ENCODE data around the gene BIRC2.
"Not testable (repeated sequence)": the region's sequence is repeated elsewhere in the genome, so short reads cannot be mapped to it uniquely, and the experiment has no call there.

Gene BIRC2

DNA sequence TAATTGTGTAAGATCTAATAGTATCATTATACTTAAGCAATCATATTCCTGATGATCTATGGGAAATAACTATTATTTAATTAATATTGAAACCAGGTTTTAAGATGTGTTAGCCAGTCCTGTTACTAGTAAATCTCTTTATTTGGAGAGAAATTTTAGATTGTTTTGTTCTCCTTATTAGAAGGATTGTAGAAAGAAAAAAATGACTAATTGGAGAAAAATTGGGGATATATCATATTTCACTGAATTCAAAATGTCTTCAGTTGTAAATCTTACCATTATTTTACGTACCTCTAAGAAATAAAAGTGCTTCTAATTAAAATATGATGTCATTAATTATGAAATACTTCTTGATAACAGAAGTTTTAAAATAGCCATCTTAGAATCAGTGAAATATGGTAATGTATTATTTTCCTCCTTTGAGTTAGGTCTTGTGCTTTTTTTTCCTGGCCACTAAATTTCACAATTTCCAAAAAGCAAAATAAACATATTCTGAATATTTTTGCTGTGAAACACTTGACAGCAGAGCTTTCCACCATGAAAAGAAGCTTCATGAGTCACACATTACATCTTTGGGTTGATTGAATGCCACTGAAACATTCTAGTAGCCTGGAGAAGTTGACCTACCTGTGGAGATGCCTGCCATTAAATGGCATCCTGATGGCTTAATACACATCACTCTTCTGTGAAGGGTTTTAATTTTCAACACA lies 23.3 kb upstream of the BIRC2 start:
- DNase-seq: no peak

DNA sequence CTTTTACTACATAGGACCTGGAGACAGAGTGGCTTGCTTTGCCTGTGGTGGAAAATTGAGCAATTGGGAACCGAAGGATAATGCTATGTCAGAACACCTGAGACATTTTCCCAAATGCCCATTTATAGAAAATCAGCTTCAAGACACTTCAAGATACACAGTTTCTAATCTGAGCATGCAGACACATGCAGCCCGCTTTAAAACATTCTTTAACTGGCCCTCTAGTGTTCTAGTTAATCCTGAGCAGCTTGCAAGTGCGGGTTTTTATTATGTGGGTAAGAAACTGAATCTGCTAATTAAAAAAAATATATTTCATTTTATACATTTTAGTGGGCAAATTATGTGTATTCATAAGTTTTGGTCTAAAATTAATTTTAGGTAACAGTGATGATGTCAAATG lies 21.9 kb upstream of the BIRC2 start:
- no peak for DNase-seq

DNA sequence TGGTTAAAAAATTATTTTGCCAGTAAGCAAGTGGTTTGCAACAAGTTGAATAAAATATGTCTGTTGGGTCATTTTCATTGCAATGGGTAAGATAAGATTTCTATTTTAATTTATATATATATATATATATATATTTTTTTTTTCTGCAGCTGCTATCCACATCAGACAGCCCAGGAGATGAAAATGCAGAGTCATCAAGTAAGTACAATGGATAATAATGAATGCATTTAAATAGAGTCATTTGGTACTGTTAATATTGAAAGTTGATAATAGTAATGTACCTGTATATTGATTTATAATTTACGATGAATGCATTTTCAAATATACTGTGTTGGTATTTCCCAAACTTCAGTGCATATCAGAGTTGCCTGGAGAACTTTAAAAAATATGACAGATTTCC lies 18.3 kb upstream of the BIRC2 start:
- no peak for DNase-seq

DNA sequence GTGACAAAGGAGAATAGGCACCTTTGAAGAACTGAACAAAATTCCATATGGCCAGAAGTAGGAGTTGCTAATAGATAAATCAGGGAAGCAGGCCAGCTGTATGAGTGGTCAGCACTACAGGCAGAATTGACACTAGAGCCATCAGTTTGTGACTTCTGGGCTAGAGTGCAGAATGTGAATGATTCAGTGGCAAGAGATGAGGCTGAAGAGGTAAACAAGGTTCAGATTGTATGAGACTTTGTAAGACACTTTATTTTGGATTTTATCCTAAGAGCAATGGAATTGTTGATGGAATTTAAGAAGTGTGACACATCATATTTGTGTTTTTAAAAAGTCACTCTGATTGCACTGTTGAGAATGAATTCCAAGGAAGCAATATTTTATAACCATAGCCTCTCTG lies 16.8 kb upstream of the BIRC2 start:
- no peak for DNase-seq

DNA sequence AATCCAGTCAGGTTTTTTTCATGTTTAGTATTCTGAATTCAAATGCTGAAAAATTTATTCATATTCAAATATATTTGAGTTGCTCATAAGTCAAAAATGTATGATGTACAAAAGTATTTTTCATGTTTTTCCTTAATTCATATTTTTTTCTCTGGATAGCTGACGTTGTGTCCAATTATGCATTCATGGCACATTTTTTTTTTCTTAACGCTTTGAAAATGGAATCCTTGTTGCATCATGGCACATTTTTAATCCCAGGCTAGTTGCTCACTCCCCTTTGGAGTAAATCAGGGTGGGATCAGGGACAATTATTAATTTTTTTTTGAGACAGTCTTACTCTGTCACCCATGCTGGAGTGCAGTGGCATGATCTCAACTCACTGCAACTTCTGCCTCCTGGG lies 15.7 kb upstream of the BIRC2 start:
- no peak for DNase-seq

DNA sequence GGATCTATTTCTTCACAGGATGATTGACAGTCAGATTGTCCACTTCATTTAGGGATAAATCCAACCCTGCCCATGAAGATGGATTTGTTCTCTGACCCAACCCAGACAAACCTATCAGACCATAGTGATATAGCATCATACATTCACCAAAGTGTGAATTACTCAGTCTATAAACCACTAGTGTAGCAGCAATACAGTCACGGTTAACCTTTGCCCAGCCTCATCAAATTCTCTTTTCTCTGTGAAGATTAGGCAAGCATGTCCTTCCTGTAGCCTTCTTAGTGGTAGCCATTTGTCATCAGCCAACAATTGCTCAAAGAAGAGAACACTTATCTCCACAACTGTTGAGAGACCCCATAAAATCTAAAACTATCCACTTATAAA lies 14.4 kb upstream of the BIRC2 start:
- no peak for DNase-seq

DNA sequence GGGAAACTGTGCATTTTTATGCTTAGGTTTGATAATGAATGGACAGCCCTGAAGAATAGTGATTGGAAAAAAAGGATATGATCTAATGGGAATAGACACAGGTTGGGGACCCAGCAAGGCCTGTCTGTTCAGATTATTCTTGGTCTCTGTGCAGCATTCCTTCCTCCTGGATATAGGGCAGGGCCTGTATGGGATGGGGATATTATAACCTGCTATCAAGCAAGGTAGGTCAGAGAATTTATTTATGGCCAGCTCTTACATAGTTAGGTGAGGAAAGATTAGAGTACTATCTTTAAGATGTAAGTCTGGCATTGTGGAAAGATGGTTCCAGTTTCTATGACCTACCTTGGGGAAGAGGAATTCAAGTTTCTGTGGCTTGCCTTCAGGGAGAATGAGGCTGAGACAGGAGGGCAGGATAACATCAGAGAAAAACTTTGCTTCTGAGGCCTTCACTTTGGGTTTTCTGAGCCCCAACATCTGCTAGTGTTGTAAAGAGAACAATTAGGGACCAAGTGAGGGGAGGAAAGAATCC lies 8.5 kb upstream of the BIRC2 start:
- no peak for DNase-seq

DNA sequence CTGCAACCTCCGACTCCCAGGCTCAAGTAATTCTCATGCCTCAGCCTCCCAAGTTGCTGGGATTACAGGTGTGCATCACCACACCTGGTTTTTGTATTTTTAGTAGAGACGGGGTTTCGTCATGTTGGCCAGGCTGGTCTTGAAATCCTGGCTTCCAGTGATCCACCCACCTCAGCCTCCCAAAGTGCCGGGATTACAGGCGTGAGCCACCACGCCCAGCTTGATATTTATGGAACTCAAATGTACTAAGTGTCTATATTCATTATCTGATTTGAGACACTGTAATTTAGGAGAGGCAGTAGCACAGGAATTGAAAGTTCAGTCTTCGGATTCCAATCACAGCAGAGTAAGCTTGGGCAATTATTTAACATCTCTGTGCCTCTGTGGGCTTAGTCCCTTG lies 5.7 kb upstream of the BIRC2 start:
- DNase-seq: not testable (repeated sequence)

DNA sequence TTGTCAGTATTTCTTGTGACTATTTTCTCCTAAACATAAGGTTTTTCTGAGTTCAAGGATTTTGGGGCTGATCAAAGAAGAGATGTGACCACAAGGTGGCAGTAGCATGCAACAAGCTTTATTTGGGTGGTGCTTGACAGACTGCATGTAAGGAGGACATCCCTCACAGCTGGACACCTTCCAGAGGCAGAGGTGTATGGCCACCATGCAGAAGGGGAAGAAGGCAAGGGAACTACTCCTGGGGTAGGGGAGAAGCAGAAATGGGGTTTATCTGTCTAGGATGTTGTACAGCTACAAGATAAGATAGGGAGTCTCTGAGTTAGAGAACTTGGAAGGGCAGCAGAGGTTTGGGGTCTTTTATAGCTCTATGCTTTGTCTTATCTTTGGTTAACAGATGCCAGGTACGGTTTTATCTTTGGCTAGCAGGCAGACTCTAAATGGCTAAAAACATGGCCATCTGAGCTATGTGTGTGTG lies 5.1 kb upstream of the BIRC2 start:
- peak; percentile 83 for DNase-seq

DNA sequence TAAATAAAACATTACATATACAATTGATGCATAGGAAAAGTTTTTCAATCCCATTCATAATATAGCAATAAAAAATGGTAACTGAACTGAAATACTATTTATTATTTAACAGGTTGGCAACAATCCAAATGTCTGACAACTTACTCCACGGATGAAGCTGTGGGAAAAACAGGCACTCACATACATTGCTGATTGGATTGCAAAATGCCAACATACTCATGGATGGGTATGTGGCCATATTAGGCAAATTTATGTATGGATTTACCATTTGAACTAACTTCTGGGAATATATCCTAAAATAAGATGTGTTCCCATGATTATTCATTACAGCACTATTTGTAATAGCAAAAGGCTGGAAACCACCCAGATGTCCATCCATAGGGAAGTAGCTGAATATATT lies 3.2 kb upstream of the BIRC2 start:
- DNase-seq: no peak

DNA sequence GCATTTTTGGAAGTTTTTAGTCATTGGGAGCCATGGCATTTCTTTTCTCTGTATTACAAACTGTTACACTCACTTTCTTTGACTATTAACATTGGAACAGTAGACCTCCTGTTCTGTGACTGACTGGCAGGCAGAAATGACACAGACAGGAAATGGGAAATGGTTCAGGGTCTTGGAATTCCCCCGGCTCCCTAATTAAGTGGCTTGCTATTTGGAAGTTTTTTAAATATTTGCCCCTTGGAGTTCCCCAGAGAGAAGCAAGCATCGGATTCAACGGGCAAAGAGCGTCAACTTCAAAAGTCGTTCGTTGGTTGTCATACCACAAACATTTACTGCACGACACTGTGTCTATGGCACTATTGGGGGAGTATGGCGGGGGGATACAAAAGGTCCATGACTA lies 1.1 kb upstream of the BIRC2 start:
- no peak for DNase-seq

DNA sequence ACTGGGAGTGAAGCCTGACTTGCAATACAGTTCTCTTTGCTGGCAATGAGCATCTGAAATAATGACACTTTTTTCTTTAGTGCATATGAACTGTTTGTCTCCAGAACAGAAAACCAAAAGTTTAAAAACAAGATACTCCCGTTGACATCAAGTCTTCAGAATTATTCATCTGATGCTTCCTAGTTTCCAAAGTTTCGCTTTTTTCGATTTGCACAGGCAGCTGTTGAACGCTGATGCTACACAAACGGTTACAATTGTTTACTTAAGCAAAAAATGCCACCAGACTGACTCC lies 612 bp upstream of the BIRC2 start:
- no peak for DNase-seq

DNA sequence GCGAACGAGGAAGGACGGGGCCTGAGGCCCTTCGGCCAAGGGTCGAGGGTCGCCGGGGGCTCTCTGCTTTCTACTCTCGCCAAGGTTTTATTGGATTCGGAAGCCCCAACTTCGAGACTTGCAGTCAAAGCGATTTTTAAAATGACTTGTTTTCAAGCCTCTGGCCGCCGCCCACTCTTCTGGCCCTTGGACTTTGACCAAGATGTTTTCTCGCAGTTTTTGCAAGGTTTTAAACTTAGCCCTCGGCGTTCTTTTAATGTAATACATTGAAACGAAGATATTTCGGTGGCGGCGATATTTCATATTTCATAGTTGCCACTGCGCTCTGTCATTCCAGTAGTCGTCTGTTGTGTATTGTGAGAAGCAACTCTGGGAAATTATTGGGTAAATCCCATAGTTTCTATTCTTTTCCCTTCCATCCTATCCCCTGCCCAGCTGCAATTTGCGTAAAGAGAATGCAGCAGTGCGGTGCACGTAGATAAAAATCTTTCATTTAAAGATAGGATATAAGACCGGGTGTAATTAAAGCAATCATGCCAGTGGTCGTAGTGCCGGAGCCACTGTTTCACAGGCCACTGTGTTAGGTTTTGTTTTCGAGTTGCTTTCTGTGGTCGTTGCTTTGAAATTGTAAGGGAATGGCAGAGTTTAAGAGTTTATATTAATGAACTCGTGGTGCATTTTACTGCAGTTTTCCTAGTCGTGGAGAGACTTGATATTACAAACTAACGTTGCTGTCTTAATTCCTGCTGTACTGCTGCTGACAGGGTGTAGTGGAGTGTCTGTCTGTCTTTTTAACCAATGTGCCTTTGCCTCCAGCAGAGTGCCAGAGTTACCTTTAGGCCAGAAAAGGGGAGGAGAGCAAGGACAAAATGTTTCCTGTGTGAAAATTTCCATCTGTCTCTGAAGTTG lies 702 bp downstream of the BIRC2 start:
- DNase-seq: peak; percentile 28

DNA sequence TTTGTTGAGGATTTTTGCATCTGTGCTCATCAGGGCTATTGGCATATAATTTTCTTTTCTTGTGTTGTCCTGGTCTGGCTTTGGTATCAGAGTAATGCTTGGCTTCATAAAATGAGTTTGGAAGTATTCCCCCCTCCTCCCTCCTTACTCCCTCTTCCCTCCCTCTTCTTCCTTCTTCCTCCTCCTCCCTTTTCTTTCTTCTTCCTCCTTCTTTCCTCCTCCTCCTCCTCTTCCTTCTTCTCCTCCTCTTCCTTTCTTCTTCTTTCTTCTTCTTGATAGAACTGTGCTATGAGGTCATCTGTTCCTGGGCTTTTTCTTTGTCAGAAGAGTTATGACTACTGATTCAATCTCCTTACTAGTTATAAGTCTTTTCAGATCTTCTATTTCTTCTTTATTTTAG lies 10.1 kb downstream of the BIRC2 start:
- DNase-seq: no peak

DNA sequence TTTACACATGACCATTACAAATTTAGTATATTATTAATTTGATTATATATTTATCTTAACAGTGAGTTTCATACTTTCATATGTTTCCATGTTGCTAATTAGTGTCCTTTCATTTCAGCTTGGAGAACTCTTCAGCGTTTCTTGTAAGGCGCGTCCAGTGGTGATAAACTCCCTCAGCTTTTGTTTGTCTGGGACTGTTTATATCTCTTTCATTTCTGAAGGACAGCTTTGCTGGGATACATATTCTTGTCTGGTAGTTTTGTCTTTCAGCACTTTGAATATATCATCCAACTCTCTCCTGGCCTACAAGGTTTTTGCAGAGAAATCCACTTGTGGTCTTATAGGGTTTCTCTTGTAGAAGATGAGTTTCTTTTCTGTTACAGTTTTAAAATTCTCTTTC lies 12.4 kb downstream of the BIRC2 start:
- DNase-seq: no peak

DNA sequence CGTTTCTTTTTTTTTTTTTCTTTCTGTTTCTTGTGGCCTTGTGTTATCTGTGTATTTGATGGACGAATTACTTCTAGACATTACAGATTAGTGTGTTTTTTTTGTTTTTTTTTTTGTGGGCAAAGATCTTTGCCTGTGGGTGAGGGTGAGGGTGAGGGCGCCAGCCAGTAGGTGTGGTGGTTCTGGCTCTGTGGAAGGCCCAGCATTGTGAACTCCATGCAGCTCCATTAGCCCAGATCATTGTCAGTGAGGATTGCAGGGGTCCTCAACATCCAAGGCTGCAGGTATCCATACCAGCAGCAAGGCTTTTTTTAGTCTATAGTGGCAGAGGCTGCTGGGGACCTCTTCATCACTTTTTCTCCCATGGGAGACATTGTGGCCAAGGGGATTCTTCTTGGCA lies 13.7 kb downstream of the BIRC2 start:
- DNase-seq: no peak

DNA sequence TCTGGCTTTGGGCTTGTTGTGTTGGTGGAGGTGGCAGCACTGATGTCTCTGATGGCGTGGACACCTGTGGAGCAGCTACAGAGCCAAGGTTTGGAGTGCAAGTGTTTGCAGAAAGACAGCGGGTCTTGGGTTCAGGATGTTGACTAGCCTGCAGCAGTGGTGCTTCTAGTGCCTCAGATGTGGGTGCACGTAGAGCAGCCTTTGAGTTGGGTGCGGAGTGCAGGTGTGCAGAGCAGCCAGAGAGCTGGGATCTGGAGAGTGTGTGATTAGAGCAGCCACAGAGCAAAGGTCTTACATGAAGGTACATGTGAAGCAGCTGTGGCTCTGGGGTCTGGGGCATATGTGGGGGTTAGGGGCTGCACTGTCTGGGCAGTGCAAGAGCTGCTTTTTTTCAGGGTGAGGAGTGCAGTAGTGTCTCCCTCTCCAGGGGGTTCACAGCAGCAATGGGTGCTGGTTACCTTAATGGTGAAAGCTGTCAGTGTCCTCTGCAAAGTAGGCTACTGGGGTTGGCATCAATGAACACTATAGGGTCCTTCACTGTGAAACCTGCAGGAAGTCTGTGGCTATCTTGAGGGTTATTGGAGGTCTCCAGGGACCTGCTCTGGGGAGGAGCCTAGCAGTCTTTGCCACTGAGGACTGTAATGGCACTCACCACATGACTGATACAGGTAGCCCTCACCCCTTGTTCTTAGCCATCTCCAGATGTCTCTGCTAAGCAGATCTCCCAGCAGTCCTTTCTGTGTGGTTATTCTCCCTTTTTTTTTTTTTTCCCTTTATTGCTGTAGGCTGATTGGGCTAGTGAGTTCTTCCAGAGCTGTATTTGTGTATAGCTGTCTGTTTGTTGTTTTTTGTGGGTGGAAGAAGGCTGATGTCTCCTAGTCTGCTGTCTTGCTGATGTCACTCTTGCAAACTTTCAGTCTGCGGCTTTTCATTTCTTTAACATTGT lies 14.3 kb downstream of the BIRC2 start:
- no peak for DNase-seq

DNA sequence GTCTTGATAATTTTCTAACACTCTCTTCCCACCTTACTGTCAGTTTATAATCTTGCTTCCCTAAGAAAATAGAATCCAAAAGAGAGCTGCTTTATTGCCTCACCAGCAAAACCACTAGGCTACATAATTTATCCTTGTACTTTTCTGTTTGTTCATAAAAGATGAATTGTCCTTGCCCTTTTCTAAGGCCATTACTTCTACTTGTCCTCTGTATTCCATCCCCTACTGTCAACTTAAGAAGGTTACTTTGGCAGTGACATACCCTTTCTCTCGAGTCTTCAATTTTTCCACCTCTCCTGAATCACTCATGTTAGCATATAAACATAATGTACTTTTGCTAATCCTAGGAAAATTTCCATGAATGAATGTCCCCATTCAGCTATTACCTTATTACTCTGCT lies 18.0 kb downstream of the BIRC2 start:
- no peak for DNase-seq

DNA sequence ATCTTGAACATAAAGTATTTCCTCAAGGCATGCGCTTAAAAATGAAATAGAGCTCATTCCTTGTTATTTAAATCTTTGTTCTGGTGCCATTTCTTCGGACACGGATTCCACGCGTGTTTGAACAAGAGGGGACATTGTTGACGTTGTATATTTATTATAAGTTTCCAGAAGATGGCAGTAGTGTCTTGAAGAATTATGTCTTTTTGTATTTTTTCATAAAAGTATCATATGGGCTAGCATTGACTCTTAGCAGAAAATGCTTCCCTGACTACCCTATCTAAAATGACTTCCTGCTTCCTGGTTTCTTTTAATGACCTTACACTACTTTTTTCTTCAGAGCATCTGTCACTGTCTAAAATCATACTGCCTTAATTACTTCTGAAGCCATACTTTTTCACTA lies 20.4 kb downstream of the BIRC2 start:
- no peak for DNase-seq

DNA sequence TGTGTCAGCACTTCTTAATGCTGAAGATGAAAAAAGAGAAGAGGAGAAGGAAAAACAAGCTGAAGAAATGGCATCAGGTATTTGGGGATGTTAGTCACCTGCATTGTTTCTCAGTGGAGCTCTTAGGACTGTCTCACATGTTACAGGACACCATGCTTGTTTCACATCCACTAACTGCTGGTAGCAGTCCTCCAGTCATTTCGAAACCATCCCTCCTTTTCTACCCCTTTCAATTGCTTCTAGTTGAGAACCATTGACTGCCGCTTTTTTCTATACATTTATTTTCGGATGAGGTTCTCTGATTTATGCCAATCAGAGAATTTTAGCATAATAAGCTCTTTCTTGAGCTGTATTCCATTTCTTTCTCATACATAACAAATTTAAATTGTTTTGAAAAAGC lies 21.5 kb downstream of the BIRC2 start:
- DNase-seq: no peak

DNA sequence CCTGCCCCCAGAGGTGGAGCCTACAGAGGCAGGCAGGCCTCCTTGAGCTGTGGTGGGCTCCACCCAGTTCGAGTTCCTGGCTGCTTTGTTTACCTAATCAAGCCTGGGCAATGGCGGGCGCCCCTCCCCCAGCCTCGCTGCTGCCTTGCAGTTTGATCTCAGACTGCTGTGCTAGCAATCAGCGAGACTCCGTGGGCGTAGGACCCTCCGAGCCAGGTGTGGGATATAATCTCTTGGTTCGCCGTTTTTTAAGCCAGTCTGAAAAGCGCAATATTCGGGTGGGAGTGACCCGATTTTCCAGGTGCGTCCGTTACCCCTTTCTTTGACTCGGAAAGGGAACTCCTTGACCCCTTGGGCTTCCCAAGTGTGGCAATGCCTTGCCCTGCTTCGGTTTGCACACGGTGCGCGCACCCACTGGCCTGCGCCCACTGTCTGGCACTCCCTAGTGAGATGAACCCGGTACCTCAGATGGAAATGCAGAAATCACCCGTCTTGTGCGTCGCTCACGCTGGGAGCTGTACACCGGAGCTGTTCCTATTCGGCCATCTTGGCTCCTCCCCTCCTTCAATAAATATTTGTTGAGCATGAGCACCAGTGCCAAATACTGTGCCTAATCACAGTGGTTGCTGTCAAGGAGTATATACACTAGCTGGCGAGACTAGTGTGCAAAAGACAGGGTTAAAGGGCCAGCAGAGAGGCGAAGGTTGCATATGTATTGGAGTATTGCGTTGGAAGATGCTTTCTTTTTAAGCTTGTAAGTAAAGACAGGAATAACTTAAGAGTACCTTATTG lies 27.8 kb downstream of the BIRC2 start:
- DNase-seq: not testable (repeated sequence)

DNA sequence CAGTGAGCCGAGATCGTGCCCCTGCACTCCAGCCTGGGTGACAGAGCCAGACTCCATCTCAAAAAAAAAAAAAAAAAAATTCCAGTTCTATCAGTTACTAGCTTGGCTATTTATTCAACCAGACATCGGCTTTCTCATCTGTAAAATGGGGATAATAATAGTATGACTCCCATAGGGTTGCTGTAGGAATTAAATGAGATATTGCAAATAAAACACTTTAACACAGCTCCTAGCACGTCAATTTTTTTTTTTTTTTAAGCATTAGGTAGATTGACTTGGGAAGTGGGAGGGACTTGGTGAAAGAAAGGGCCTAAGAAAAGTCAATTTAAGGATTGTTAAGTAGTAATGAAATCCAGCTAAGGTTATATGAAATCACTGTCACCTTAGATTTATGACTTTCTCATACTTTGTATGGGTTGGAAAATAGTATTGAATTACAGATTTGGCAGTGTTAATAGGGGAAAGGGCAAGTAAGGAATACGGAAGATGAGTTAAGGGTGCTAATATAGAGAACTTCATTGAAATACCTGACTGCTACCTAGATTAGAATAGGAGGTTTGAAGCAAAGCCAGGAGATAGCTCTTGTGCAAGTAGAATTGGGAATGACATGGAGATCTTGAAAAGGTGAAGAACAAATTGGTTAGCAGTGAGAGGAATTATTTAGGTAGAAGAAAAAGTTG lies 28.8 kb downstream of the BIRC2 start:
- DNase-seq: no peak
